ENCODE data around the gene ZFYVE19.

GRCh38 chr15:40768521-40769273, 38.2 kb upstream of the ZFYVE19 start:
- TF ChIP-seq EZH2 (IDR thresholded peaks at IDR 0.05) (no peak), POLR2AphosphoS5 (IDR thresholded peaks at IDR 0.05; ENCODE audit: borderline replicate concordance, low read depth, low read length) (no peak)

Measured in SK-N-MC (cell line).